Kidney capillary endothelial cell (primary cell): ENCODE measurements around the gene TCF12.
"Not testable (repeated sequence)": the region's sequence is repeated elsewhere in the genome, so short reads cannot be mapped to it uniquely, and the experiment has no call there.

Experiments used
- DNase-seq: peaks from one replicate; pipeline ENCODE4 v3.0.0-alpha.2; 2018; ENCODE audit warnings: low spot score

TCF12 gene

GRCh38 chr15:56948000-56948763, 29.7 kb downstream of the TCF12 start:
- DNase-seq, result no peak

- DNase-seq, result no peak
These were observed 30.3 kb downstream of the TCF12 start for GRCh38 chr15:56948764-56949101.

GRCh38 chr15:56950979-56951378, 32.5 kb downstream of the TCF12 start:
- no peak for DNase-seq

- no peak for DNase-seq
These were observed 35.3 kb downstream of the TCF12 start for GRCh38 chr15:56953790-56954189.

GRCh38 chr15:56955011-56955410, 36.6 kb downstream of the TCF12 start:
- not testable (repeated sequence) for DNase-seq

GRCh38 chr15:56956538-56956937, 38.1 kb downstream of the TCF12 start:
- no peak for DNase-seq

- no peak for DNase-seq
These were observed 39.5 kb downstream of the TCF12 start for GRCh38 chr15:56957812-56958406.

GRCh38 chr15:56959318-56959648, 40.8 kb downstream of the TCF12 start:
- no peak for DNase-seq

- no peak for DNase-seq
These were observed 41.7 kb downstream of the TCF12 start for GRCh38 chr15:56960116-56960515.

- DNase-seq, result no peak
These were observed 44.7 kb downstream of the TCF12 start for GRCh38 chr15:56963126-56963525.

GRCh38 chr15:56963710-56964109, 45.3 kb downstream of the TCF12 start:
- no peak for DNase-seq

GRCh38 chr15:56964182-56964581, 45.7 kb downstream of the TCF12 start:
- no peak for DNase-seq

GRCh38 chr15:56965231-56966013, 47.0 kb downstream of the TCF12 start:
- DNase-seq, result no peak

- DNase-seq, result no peak
These were observed 48.9 kb downstream of the TCF12 start for GRCh38 chr15:56967336-56967735.

GRCh38 chr15:56968256-56968655, 49.8 kb downstream of the TCF12 start:
- no peak for DNase-seq

- DNase-seq, result no peak
These were observed 50.4 kb downstream of the TCF12 start for GRCh38 chr15:56968821-56969220.

GRCh38 chr15:56969265-56969895, 50.9 kb downstream of the TCF12 start:
- no peak for DNase-seq

GRCh38 chr15:56971571-56971970, 53.1 kb downstream of the TCF12 start:
- no peak for DNase-seq

GRCh38 chr15:56972016-56972415, 53.6 kb downstream of the TCF12 start:
- no peak for DNase-seq

- no peak for DNase-seq
These were observed 54.0 kb downstream of the TCF12 start for GRCh38 chr15:56972426-56972825.

GRCh38 chr15:56973463-56973862, 55.0 kb downstream of the TCF12 start:
- DNase-seq, result no peak

GRCh38 chr15:56977232-56977631, 58.8 kb downstream of the TCF12 start:
- DNase-seq, result no peak
